Common myeloid progenitor, CD34-positive (primary cell): ENCODE results near the gene C19orf85. TPM values are rescaled to one million over a fixed set of nuclear protein-coding genes. Genes with fewer than 3 reads are reported as not detected.

Experiments used
- CTCF ChIA-PET: fragments of 350-600 bp; sonication (Branson Sonifier 250); formaldehyde crosslinking; loops from one replicate; lab custom pipeline; 2021; ENCODE audit warnings: antibody characterized with exemption; lab: Charles Lee
- POLR2A ChIA-PET: fragments of 350-600 bp; sonication (Branson Sonifier 250); formaldehyde crosslinking; loops from one replicate; lab custom pipeline; 2021; ENCODE audit warnings: antibody characterized with exemption; lab: Charles Lee
- DNase-seq, 3 donors: peaks; one replicate each; pipeline versions ENCODE4 v3.0.0 to v3.0.0-alpha.2; 2013
- H3K27ac ChIP-seq, 2 experiments: 1 replicate in 1 of 2; 2 replicates in 1 of 2; pipeline ENCODE4 v1.7.0; 2013; ENCODE audit warnings: inconsistent platforms in 2 of 2, low read length in 2 of 2, mild to moderate bottlenecking in 2 of 2, low read depth in 1 of 2, moderate library complexity in 1 of 2; ENCODE audit not compliant: severe bottlenecking in 2 of 2, insufficient read depth in 1 of 2, poor library complexity in 1 of 2
- H3K27me3 ChIP-seq, 5 experiments: replicated peaks in 2 of 5; 1 replicate in 3 of 5; 2 replicates in 2 of 5; pipeline versions ENCODE4 v1.6.1 to v1.7.0; 2013; ENCODE audit warnings: low read length in 4 of 5, mild to moderate bottlenecking in 2 of 5, moderate library complexity in 2 of 5, inconsistent platforms in 1 of 5; ENCODE audit not compliant: insufficient read depth in 5 of 5, control insufficient read depth in 4 of 5
- H3K36me3 ChIP-seq, 4 experiments: 1 replicate in 2 of 4; 2 replicates in 2 of 4; pipeline versions ENCODE4 v1.6.1 to v1.7.0; 2013; ENCODE audit warnings: low read length in 3 of 4, control low read depth in 1 of 4, mild to moderate bottlenecking in 1 of 4; ENCODE audit not compliant: control insufficient read depth in 4 of 4, insufficient read depth in 4 of 4
- H3K4me1 ChIP-seq, 4 experiments: 1 replicate in 3 of 4; 2 replicates in 1 of 4; pipeline versions ENCODE4 v1.6.1 to v1.7.1; 2013; ENCODE audit warnings: low read length in 3 of 4, mild to moderate bottlenecking in 3 of 4, control low read depth in 1 of 4, inconsistent platforms in 1 of 4, moderate library complexity in 1 of 4; ENCODE audit not compliant: control insufficient read depth in 4 of 4, insufficient read depth in 4 of 4; ENCODE audit errors: control extremely low read depth in 1 of 4
- H3K4me3 ChIP-seq, 7 experiments: 1 replicate in 4 of 7; 2 replicates in 3 of 7; pipeline versions ENCODE4 v1.5.1 to v1.7.0; 2013; ENCODE audit warnings: mild to moderate bottlenecking in 7 of 7, low read length in 6 of 7, moderate library complexity in 6 of 7, inconsistent platforms in 2 of 7, low read depth in 2 of 7, control low read depth in 1 of 7; ENCODE audit not compliant: insufficient read depth in 4 of 7, control insufficient read depth in 1 of 7; ENCODE audit errors: extremely low read depth in 1 of 7
- H3K9me3 ChIP-seq, 5 experiments: 1 replicate in 4 of 5; 2 replicates in 1 of 5; pipeline versions ENCODE4 v1.6.1 to v1.7.1; 2013; ENCODE audit warnings: low read length in 4 of 5, mild to moderate bottlenecking in 2 of 5, inconsistent platforms in 1 of 5, low read depth in 1 of 5, moderate library complexity in 1 of 5; ENCODE audit not compliant: control insufficient read depth in 4 of 5, insufficient read depth in 2 of 5; ENCODE audit errors: control extremely low read depth in 1 of 5
- WGBS: methylation state at CpG from one replicate; pipeline ENCODE4 v1.1.5; 2013; ENCODE audit not compliant: insufficient coverage; 5-methylcytosine and 5-hydroxymethylcytosine counted together
- polyA plus RNA-seq: library from polyadenylated mRNA; unstranded; fragments of 120-200 nt; gene quantifications from one replicate; pipeline ENCODE4 v1.2.1, GENCODE V29; 2013

C19orf85 gene
- polyA plus RNA-seq: not detected

GRCh38 chr19:55464662-55465054 lies at the start of gene C19orf85:
TSS of gene C19orf85 (minus strand) at chr19:55464751. CDS start at chr19:55464554, 197 bp downstream.
- Histone ChIP-seq H3K4me1 (peaks cover 0 to 25% (median 18%) of the 10 kb centered on the region in 4 experiments), H3K27ac (no peak within 1 kb of the TSS), H3K9me3 (no peaks in the 10 kb centered on the region), H3K27me3 (no peaks in the 10 kb centered on the region), H3K36me3 (no peaks in the 10 kb centered on the region), H3K4me3 (no peak within 1 kb of the TSS)
- CTCF ChIA-PET: interaction anchor here (1.4 kb wide), 1 partner anchor 9 kb away, joined by 3 read pairs; no protein-coding TSS in a partner anchor
- POLR2A ChIA-PET: no interaction called here
- DNase-seq: no peak
- WGBS: 87% methylated on average over 8 of the region's 14 CpGs

DNA sequence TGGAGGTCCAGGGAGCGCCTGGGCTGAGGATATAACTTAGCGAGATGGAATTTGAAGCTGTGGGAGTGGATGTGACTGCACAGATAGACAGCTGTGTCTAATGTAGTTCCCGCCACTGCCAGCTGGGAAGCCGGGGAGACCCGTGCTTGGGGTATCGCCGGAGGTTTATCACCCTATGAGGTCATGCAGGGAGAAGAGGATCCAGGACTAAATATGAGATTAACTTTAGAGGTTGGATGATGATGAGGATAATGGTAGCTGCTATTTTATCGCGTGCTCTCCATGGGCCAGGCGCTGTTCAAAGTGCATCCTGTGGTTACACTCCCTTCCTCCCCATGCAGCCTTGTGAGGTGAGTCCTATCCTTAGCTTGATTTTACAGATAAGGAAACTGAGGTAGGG lies 43.6 kb upstream of the C19orf85 start:
- Histone ChIP-seq H3K36me3 (no peaks in the 10 kb centered on the region), H3K27me3 (peaks cover 0 to 2% (median 0%) of the 10 kb centered on the region in 5 experiments), H3K4me3 (no peak overlapping the region), H3K9me3 (no peaks in the 10 kb centered on the region), H3K4me1 (peaks cover 0 to 10% (median 6%) of the 10 kb centered on the region in 4 experiments), H3K27ac (no peak overlapping the region)
- DNase-seq: no peak
- POLR2A ChIA-PET: no interaction called here
- 77% methylated on average over 7 of the region's 10 CpGs for WGBS
- CTCF ChIA-PET: interaction anchor here (0.8 to 1.8 kb wide), 4 partner anchors 41 to 213 kb away, joined by 4 to 6 read pairs (median 4); no protein-coding TSS in a partner anchor

GRCh38 chr19:55504981-55505380 lies 40.4 kb upstream of the C19orf85 start:
- H3K4me3 ChIP-seq: no peak overlapping the region
- ChIA-PET POLR2A (interaction anchor here (1.0 kb wide), 1 partner anchor 28 kb away, joined by 3 read pairs; no protein-coding TSS in a partner anchor), CTCF (interaction anchor here (0.8 to 3.4 kb wide), 12 partner anchors 9 to 364 kb away, joined by 3 to 37 read pairs (median 6); partner anchors contain the start of gene ZNF865)
- peaks cover 0 to 4% (median 0%) of the 10 kb centered on the region in 5 experiments for H3K9me3 ChIP-seq
- no peaks in the 10 kb centered on the region for H3K36me3 ChIP-seq
- DNase-seq: no peak
- WGBS: 93% methylated on average over 11 of the region's 11 CpGs
- no peak overlapping the region for H3K27ac ChIP-seq
- H3K4me1 ChIP-seq: peaks cover 0 to 10% (median 6%) of the 10 kb centered on the region in 4 experiments
- peaks cover 0 to 2% (median 0%) of the 10 kb centered on the region in 5 experiments for H3K27me3 ChIP-seq

GRCh38 chr19:55504252-55504603 lies 39.7 kb upstream of the C19orf85 start:
- CTCF ChIA-PET: interaction anchor here (0.6 to 3.4 kb wide), 26 partner anchors 9 to 363 kb away, joined by 3 to 37 read pairs (median 5); partner anchors contain the start of genes NAT14, TMEM238, ZNF628 and ZNF865
- Histone ChIP-seq H3K27me3 (peaks cover 0 to 2% (median 0%) of the 10 kb centered on the region in 5 experiments), H3K4me1 (peaks cover 0 to 10% (median 6%) of the 10 kb centered on the region in 4 experiments), H3K36me3 (no peaks in the 10 kb centered on the region), H3K9me3 (peaks cover 0 to 4% (median 0%) of the 10 kb centered on the region in 5 experiments), H3K4me3 (peak overlapping the region in 4 of 7 experiments; percentile 54 to 76 (median 61)), H3K27ac (no peak overlapping the region)
- POLR2A ChIA-PET: interaction anchor here (0.5 to 1.0 kb wide), 3 partner anchors 27 to 878 kb away, joined by 3 to 4 read pairs (median 4); no protein-coding TSS in a partner anchor
- 28% methylated on average over 12 of the region's 13 CpGs for WGBS
- no peak for DNase-seq

DNA sequence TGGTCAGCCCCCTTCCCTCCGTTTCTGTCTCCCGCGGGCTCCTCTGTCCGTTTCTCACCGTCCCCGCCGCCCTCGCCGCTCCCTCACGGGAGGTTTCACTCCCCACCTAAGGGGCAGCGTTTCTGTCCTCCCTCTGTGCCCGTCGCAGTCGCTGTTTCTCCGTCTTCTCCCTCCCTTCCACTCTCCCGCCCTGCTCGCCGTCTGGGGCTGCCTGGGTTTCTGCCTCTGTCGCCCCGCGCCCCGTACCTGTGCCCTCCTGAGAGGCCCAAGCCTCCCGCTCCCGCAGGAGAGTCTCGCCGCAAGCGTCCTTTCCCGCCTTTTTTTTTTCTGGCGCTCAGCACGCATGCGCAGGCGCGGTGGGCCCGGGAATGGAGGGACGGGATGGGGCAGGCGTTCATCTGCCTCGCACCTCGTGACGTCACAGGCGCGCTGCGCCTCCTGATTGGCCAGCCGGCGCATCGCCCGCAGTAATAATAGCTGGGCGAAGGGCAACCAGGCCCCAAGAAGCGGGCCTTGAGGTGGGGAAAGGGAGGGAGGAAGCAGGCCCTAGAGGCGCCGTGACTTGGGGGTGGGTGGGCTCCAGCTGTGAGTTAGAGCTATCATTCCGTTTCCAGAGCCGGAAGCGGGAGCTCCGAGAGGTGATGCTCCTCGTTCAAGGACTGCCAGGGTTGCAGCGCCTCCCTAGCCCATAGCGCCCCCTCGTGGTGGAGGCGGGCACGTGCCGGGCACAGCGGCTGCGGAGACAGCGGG lies 39.1 kb upstream of the C19orf85 start:
- DNase-seq: peak; percentile 92 to 94 (median 93)
- Histone ChIP-seq H3K27ac (peak overlapping the region in 1 of 2 experiments; percentile 14), H3K4me3 (peak overlapping the region in 6 of 7 experiments; percentile 37 to 76 (median 56)), H3K4me1 (peaks cover 0 to 10% (median 7%) of the 10 kb centered on the region in 4 experiments), H3K9me3 (peaks cover 0 to 4% (median 0%) of the 10 kb centered on the region in 5 experiments), H3K36me3 (no peaks in the 10 kb centered on the region), H3K27me3 (peaks cover 0 to 2% (median 0%) of the 10 kb centered on the region in 5 experiments)
- POLR2A ChIA-PET: interaction anchor here (0.5 to 1.0 kb wide), 3 partner anchors 27 to 878 kb away, joined by 3 to 4 read pairs (median 4); no protein-coding TSS in a partner anchor
- 14% methylated on average over 46 of the region's 64 CpGs for WGBS
- CTCF ChIA-PET: interaction anchor here (0.7 to 3.4 kb wide), 28 partner anchors 9 to 623 kb away, joined by 3 to 37 read pairs (median 4); partner anchors contain the start of genes ISOC2, NAT14, TMEM238 and ZNF628

DNA sequence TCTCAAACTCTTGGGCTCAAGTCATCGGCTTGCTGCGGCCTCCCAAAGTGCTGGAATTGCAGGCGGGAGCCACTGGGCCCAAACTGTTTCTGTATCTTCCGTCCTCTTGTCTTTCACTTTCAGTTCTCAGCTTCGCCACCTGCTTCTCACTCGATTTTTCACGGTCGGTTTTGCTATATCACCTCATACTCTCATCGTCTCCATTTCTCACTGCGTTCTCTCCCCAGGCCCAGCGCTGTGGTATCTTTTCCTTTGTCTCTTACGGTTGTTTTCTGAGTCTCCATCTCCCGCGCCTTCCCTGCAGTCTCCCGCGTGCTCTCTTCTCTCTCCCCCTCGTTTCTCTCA lies 38.6 kb upstream of the C19orf85 start:
- WGBS: 85% methylated on average over 16 of the region's 17 CpGs
- POLR2A ChIA-PET: no interaction called here
- Histone ChIP-seq H3K4me3 (peak overlapping the region in 4 of 7 experiments; percentile 54 to 76 (median 61)), H3K36me3 (no peaks in the 10 kb centered on the region), H3K9me3 (peaks cover 0 to 4% (median 0%) of the 10 kb centered on the region in 5 experiments), H3K27me3 (peaks cover 0 to 2% (median 0%) of the 10 kb centered on the region in 5 experiments), H3K27ac (peak overlapping the region in 1 of 2 experiments; percentile 14), H3K4me1 (peaks cover 0 to 10% (median 7%) of the 10 kb centered on the region in 4 experiments)
- peak in 2 of 3 donors; percentile 43 to 45 for DNase-seq
- CTCF ChIA-PET: interaction anchor here (0.7 to 3.4 kb wide), 15 partner anchors 8 to 622 kb away, joined by 3 to 37 read pairs (median 5); partner anchors contain the start of genes ISOC2, TMEM238, ZNF628 and ZNF865
